SJCRH30 (cell line): ENCODE results near the gene DOCK7. TPM values are rescaled to one million over a fixed set of nuclear protein-coding genes. Genes with fewer than 3 reads are reported as not detected.
A peak's percentile ranks its signal among the peaks of the same experiment; 100 is the strongest.
"Not testable (repeated sequence)": the region's sequence is repeated elsewhere in the genome, so short reads cannot be mapped to it uniquely, and the experiment has no call there.

Experiments used
- DNase-seq, 2 experiments: peaks; one replicate each; pipeline ENCODE4 v3.0.0-alpha.2; 2015 to 2020
- H3K27ac ChIP-seq: fragments of 250-450 bp; sonication (Bioruptor Pico); 2 replicates; pipeline ENCODE4 v1.5.1; 2020; ENCODE audit warnings: mild to moderate bottlenecking, moderate library complexity
- H3K27me3 ChIP-seq: fragments of 250-450 bp; sonication (Bioruptor Pico); 2 replicates; pipeline ENCODE4 v1.5.1; 2020; ENCODE audit warnings: mild to moderate bottlenecking, moderate library complexity
- H3K36me3 ChIP-seq: fragments of 250-450 bp; sonication (Bioruptor Pico); 2 replicates; pipeline ENCODE4 v1.5.1; 2020; ENCODE audit warnings: mild to moderate bottlenecking, moderate library complexity
- H3K4me1 ChIP-seq: fragments of 250-450 bp; sonication (Bioruptor Pico); 2 replicates; pipeline ENCODE4 v1.5.1; 2020; ENCODE audit warnings: mild to moderate bottlenecking, moderate library complexity
- H3K4me3 ChIP-seq: fragments of 250-450 bp; sonication (Bioruptor Pico); 2 replicates; pipeline ENCODE4 v1.5.1; 2020; ENCODE audit warnings: mild to moderate bottlenecking, moderate library complexity
- H3K9me3 ChIP-seq: fragments of 250-450 bp; sonication (Bioruptor Pico); replicated peaks from 2 replicates; pipeline ENCODE4 v1.5.1; 2020; ENCODE audit warnings: mild to moderate bottlenecking, moderate library complexity
- total RNA-seq: library from RNA; depleted of rRNA; stranded (reverse); fragments of >200 nt; shearing (Covaris generic); gene quantifications from 2 replicates; pipeline ENCODE4 v1.2.3, GENCODE V29; 2014

DOCK7 gene
- total RNA-seq, 1 experiment from 2014 or later = 72.2 TPM

- Histone ChIP-seq H3K9me3 (no peaks in the 10 kb centered on the region), H3K36me3 (peaks cover 16% of the 10 kb centered on the region), H3K27ac (no peak overlapping the region), H3K4me1 (no peaks in the 10 kb centered on the region), H3K4me3 (no peak overlapping the region), H3K27me3 (no peaks in the 10 kb centered on the region)
- DNase-seq = no peak
Observed at GRCh38 chr1:62612770-62613169, 75.4 kb downstream of the DOCK7 start.

DNA sequence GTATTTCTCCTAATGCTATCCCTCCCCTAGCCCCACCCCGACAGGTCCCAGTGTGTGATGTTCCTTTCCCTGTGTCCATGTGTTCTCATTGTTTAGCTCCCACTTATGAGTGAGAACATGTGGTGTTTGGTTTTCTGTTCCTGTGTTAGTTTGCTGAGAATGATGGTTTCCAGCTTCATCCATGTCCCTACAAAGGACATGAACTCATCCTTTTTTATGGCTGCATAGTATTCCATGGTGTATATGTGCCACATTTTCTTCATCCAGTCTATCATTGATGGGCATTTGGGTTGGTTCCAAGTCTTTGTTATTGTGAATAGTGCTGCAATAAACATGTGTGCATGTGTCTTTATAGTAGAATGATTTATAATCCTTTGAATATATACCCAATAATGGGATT lies 77.6 kb downstream of the DOCK7 start:
- not testable (repeated sequence) for H3K4me3 ChIP-seq, H3K9me3 ChIP-seq, DNase-seq, H3K36me3 ChIP-seq, H3K4me1 ChIP-seq, H3K27ac ChIP-seq, H3K27me3 ChIP-seq

DNA sequence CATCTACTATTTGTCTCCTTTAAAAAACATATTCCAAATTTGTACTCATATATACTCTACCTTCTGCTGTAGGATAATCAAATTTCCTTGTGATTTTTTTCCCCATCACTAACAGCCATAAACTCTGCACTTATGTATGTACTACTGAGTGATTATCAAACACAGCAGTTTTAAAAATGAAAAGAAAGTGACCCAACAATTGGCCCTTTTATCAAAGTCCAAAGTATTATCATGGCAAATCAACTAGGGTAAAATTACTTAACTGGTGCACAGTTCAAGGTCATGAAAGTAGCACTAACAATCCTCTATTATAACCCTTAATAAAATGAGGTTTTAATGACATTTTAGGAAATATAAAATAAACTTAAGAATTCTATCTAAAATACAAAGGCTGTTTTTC lies 79.3 kb downstream of the DOCK7 start:
- no peak overlapping the region for H3K27ac ChIP-seq
- no peak for DNase-seq

GRCh38 chr1:62601457-62601856 lies 86.7 kb downstream of the DOCK7 start:
- H3K27me3 ChIP-seq = no peaks in the 10 kb centered on the region
- no peaks in the 10 kb centered on the region for H3K4me1 ChIP-seq
- H3K27ac ChIP-seq = no peak overlapping the region
- no peak for DNase-seq
- H3K4me3 ChIP-seq = no peak overlapping the region
- H3K9me3 ChIP-seq = no peaks in the 10 kb centered on the region
- no peaks in the 10 kb centered on the region; the same call in 1 of the 2 replicates for H3K36me3 ChIP-seq

More for the DNA sequence above, 79.3 kb downstream of the DOCK7 start:
- H3K4me3 ChIP-seq = no peak overlapping the region
- peaks cover 10% of the 10 kb centered on the region; the same call in 1 of the 2 replicates for H3K36me3 ChIP-seq
- H3K4me1 ChIP-seq = no peaks in the 10 kb centered on the region
- no peaks in the 10 kb centered on the region for H3K9me3 ChIP-seq
- H3K27me3 ChIP-seq = no peaks in the 10 kb centered on the region

- no peaks in the 10 kb centered on the region for H3K9me3 ChIP-seq
- H3K4me1 ChIP-seq = no peaks in the 10 kb centered on the region
- no peaks in the 10 kb centered on the region for H3K27me3 ChIP-seq
- DNase-seq = no peak
- no peaks in the 10 kb centered on the region; the same call in 1 of the 2 replicates for H3K36me3 ChIP-seq
- H3K27ac ChIP-seq = no peak overlapping the region
- H3K4me3 ChIP-seq = no peak overlapping the region
Observed at GRCh38 chr1:62599044-62599443, 89.1 kb downstream of the DOCK7 start.

DNA sequence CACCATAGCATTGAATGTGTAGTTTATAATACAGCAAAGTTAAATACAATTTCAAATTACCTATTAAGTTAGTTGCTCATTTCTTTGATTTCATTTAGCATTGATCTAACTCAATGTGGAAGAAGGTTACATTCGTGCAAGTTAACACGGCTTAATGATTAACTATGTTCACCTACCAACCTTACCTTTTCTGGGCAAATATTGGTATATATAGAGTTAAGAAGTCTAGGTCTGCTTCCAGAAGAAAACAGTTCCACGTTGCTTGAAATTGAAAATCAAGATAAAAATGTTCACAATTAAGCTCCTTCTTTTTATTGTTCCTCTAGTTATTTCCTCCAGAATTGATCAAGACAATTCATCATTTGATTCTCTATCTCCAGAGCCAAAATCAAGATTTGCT lies 90.9 kb downstream of the DOCK7 start, which contains the start of gene ANGPTL3:
TSS of gene ANGPTL3 (plus strand) at position 240 of the 400 bp plus-strand sequence. CDS start at position 287, 47 bp downstream.
- Histone ChIP-seq H3K36me3 (no peaks in the 10 kb centered on the region), H3K27ac (no peak within 1 kb of the TSS), H3K4me1 (no peaks in the 10 kb centered on the region), H3K27me3 (no peaks in the 10 kb centered on the region), H3K4me3 (no peak within 1 kb of the TSS), H3K9me3 (no peaks in the 10 kb centered on the region)
- no peak for DNase-seq

DNA sequence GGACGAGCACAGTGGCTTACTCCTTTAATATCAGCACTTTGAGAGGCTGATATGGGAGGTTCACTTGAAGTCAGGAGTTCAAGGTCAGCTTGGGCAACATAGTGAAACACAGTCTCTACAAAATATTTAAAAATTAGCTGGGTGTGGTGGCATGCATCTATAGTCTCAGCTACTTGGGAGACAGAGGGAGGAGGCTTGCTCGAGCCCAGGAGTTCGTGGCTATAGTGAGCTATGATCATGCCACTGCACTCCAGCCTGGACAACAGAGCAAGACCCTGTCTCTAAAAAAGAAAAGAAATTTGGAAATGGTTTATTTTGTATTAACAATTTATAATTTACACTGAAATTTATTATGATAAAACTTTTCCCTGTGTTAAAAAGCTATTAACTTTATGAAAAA lies 92.5 kb downstream of the DOCK7 start:
- H3K4me1 ChIP-seq = no peaks in the 10 kb centered on the region
- no peaks in the 10 kb centered on the region for H3K9me3 ChIP-seq
- no peak for DNase-seq
- H3K27me3 ChIP-seq = no peaks in the 10 kb centered on the region
- no peak overlapping the region for H3K27ac ChIP-seq
- no peak overlapping the region for H3K4me3 ChIP-seq
- H3K36me3 ChIP-seq = no peaks in the 10 kb centered on the region

DNA sequence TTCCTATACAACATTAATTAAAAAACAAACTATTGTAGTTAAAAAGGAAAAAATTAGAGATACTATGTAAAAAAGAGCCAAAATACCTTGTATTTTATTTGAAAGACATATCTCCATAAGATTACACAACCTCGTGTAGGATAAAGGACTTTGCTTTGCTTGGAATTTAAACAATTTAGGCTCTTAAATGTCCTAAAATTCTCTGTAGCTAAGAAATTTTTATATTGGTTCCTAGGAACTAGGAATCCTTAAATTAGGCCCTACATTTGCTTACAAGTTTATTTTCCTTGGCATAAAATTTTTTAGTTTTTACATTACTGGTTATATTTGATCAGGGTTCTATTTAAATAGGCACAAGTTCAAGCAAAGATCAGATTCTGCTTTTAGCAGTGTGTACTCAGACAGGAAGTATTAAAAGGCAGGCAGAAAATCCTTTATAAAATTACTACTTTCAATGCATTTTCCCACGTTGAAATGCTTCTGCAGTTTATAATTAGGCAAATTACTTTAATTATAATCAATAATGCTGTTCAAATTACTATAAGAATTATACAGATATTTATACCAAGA lies 94.3 kb downstream of the DOCK7 start:
- no peaks in the 10 kb centered on the region for H3K9me3 ChIP-seq
- H3K27me3 ChIP-seq = no peaks in the 10 kb centered on the region
- 0 out of 2 replicates have a peak, but pooled peaks cover 3% of the 10 kb centered on the region for H3K36me3 ChIP-seq
- H3K4me1 ChIP-seq = no peaks in the 10 kb centered on the region
- no peak overlapping the region for H3K4me3 ChIP-seq
- no peak for DNase-seq
- H3K27ac ChIP-seq = no peak overlapping the region

DNA sequence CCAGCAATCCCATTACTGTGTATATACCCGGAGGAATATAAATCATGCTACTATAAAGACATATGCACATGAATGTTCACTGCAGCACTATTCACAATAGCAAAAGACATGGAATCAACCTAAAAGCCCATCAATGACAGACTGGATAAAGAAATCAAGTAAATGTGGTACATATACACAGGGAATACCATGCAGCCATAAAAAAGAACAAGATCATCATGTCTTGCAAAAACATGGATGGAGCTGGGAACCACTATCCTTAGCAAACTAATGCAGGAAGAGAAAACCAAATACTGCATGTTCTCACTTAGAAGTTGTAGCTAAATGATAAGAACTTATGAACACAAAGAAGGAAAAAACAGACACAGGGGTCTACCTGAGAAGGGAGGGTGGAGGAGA lies 97.2 kb downstream of the DOCK7 start:
- Histone ChIP-seq H3K4me3 (no peak overlapping the region), H3K4me1 (peaks cover 4% of the 10 kb centered on the region), H3K27me3 (no peaks in the 10 kb centered on the region), H3K27ac (no peak overlapping the region), H3K36me3 (0 out of 2 replicates have a peak, but pooled peaks cover 3% of the 10 kb centered on the region), H3K9me3 (no peaks in the 10 kb centered on the region)
- DNase-seq = no peak

GRCh38 chr1:62590255-62590969 lies 97.8 kb downstream of the DOCK7 start:
- Histone ChIP-seq H3K27me3 (no peaks in the 10 kb centered on the region), H3K36me3 (0 out of 2 replicates have a peak, but pooled peaks cover 3% of the 10 kb centered on the region), H3K27ac (no peak overlapping the region), H3K4me3 (no peak overlapping the region), H3K4me1 (peaks cover 4% of the 10 kb centered on the region), H3K9me3 (no peaks in the 10 kb centered on the region)
- DNase-seq = no peak

GRCh38 chr1:62589321-62589720 lies 98.9 kb downstream of the DOCK7 start:
- H3K27ac ChIP-seq = no peak overlapping the region
- DNase-seq = no peak
- H3K4me1 ChIP-seq = peaks cover 4% of the 10 kb centered on the region
- H3K36me3 ChIP-seq = 0 out of 2 replicates have a peak, but pooled peaks cover 3% of the 10 kb centered on the region
- H3K27me3 ChIP-seq = no peaks in the 10 kb centered on the region
- H3K4me3 ChIP-seq = no peak overlapping the region
- H3K9me3 ChIP-seq = no peaks in the 10 kb centered on the region

DNA sequence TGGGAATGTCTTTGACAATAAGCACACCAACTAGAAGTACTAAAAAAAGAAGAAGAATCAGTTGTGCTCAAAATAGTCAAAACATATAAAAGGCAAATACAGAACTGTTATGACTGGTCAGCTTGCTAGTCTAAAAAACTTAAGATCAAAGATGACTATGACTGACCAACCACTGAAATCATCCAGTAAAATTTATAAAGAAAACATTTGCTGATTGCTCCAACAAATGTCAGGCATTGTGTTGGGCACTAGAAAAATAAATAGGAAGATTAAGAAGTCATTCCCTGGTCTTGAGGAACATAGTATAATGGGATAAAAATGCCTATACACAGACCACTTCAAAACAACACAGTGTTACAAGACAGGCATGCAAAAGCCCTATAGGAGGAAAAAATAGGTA lies 100.2 kb downstream of the DOCK7 start:
- no peak overlapping the region for H3K27ac ChIP-seq
- DNase-seq = peak in 1 of 2 experiments; percentile 4

DNA sequence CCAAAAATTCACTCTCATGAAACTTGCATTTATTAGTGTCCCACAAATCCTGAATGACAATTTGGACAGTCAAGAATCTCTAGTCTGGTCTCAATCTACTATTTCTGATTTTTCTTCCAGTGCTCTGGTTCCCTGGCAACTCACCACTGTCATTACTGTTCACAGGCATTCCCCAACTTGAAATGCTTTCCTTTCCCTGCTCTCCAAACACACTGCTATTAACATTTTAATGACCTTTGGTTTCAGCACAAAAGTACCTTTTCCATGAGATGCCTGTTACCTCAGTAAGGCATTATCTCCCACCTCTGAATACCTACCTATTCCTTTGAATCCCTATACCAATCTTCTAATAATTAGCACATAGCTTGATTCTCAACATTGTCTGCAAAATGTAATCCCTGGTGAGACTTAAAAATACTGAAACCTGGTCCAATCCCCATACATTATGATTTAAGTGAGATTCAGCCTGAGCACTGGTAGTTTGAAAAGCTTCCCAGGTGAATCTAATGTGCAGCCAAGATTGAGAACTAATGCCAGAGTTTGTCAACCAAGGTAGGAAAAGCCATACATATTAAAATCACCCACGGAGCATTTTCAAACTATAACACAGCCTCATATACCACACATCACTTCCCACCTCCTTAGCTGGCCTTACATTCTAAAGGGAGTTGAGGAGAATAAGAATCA lies 102.6 kb downstream of the DOCK7 start:
- Histone ChIP-seq H3K9me3 (no peaks in the 10 kb centered on the region), H3K4me1 (peaks cover 4% of the 10 kb centered on the region), H3K27me3 (no peaks in the 10 kb centered on the region), H3K4me3 (no peak overlapping the region), H3K36me3 (peaks cover 12% of the 10 kb centered on the region; the same call in 1 of the 2 replicates), H3K27ac (no peak overlapping the region)
- no peak for DNase-seq

More for the DNA sequence above, 100.2 kb downstream of the DOCK7 start:
- Histone ChIP-seq H3K4me1 (peaks cover 4% of the 10 kb centered on the region), H3K27me3 (no peaks in the 10 kb centered on the region), H3K9me3 (no peaks in the 10 kb centered on the region), H3K36me3 (0 out of 2 replicates have a peak, but pooled peaks cover 4% of the 10 kb centered on the region), H3K4me3 (no peak overlapping the region)

DNA sequence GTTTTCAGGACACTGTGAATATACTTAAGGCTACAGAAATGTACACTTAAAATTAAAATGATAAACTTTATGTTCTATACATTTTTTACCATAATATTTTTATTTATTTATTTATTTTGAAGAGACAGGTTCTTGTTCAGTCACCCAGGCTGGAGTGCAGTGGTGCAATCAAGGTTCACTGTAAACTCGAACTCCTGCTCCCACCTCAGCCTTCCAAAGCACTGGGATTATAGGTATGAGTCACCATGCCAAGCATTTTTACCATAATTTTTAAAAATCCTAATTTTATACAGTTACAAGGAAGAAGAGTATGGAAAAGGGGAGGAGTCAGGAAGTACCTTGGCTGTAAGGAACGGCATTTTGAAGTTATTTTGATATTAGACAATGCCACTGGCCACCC lies 114.5 kb downstream of the DOCK7 start:
- H3K9me3 ChIP-seq = no peaks in the 10 kb centered on the region; the same call in 1 of the 2 replicates
- DNase-seq = no peak
- H3K36me3 ChIP-seq = peaks cover 8% of the 10 kb centered on the region
- H3K4me3 ChIP-seq = no peak overlapping the region
- H3K27ac ChIP-seq = no peak overlapping the region
- H3K4me1 ChIP-seq = no peaks in the 10 kb centered on the region
- no peaks in the 10 kb centered on the region for H3K27me3 ChIP-seq

GRCh38 chr1:62572476-62572875 lies 115.7 kb downstream of the DOCK7 start:
- no peak overlapping the region for H3K4me3 ChIP-seq
- H3K27me3 ChIP-seq = no peaks in the 10 kb centered on the region
- peaks cover 11% of the 10 kb centered on the region for H3K36me3 ChIP-seq
- H3K9me3 ChIP-seq = no peaks in the 10 kb centered on the region; the same call in 1 of the 2 replicates
- H3K4me1 ChIP-seq = no peaks in the 10 kb centered on the region
- no peak for DNase-seq
- H3K27ac ChIP-seq = no peak overlapping the region
